PFSK-1 (cell line): ENCODE measurements around the gene HMX1.

ENCODE experiments used
- FOXP2 ChIP-seq: optimal IDR thresholded peaks from 2 replicates; pipeline ENCODE3; 2011; ENCODE audit warnings: borderline replicate concordance, control low read depth, inconsistent platforms; ENCODE audit not compliant: insufficient read depth; ENCODE audit errors: extremely low read length, extremely low read depth
- POLR2AphosphoS5 ChIP-seq: IDR thresholded peaks from 2 replicates; pipeline ENCODE4 v1.6.1; 2012; ENCODE audit warnings: low read depth, mild to moderate bottlenecking, control low read depth, low read length, moderate library complexity
- REST ChIP-seq, 2 experiments: IDR thresholded peaks; 2 replicates each; pipeline versions ENCODE4 v1.6.1 to v1.8.0; 2011 to 2012; ENCODE audit warnings: low read depth in 2 of 2, low read length in 2 of 2, control low read depth in 1 of 2, inconsistent platforms in 1 of 2, mild to moderate bottlenecking in 1 of 2, moderate library complexity in 1 of 2; ENCODE audit not compliant: insufficient read depth in 1 of 2
- SIN3A ChIP-seq: IDR thresholded peaks from 2 replicates; pipeline ENCODE4 v1.6.1; 2012; ENCODE audit warnings: mild to moderate bottlenecking, low read length, moderate library complexity, borderline replicate concordance; ENCODE audit not compliant: insufficient read depth
- TAF1 ChIP-seq: IDR thresholded peaks from 2 replicates; pipeline ENCODE4 v1.6.1; 2012; ENCODE audit warnings: low read length, control low read depth, borderline replicate concordance; ENCODE audit not compliant: insufficient read depth

Gene HMX1

GRCh38 chr4:8820178-8821102, 51.2 kb downstream of the HMX1 start:
- TF ChIP-seq POLR2AphosphoS5 (no peak), SIN3A (no peak), TAF1 (no peak), FOXP2 (no peak), REST (IDR thresholded peaks at IDR 0.05; ENCODE audit: insufficient read depth in 1 of 2, low read depth in 2 of 2, low read length in 2 of 2) (no peak)

- TF ChIP-seq POLR2AphosphoS5 (no peak), TAF1 (no peak), SIN3A (no peak), FOXP2 (no peak), REST (IDR thresholded peaks at IDR 0.05; ENCODE audit: insufficient read depth in 1 of 2, low read depth in 2 of 2, low read length in 2 of 2) (no peak)
Measured at GRCh38 chr4:8819473-8820177, 52.0 kb downstream of the HMX1 start.

GRCh38 chr4:8819019-8819418, 52.6 kb downstream of the HMX1 start:
- TF ChIP-seq TAF1, result no peak
- TF ChIP-seq SIN3A, result no peak
- no peak for TF ChIP-seq POLR2AphosphoS5
- TF ChIP-seq FOXP2, result no peak
- TF ChIP-seq REST (IDR thresholded peaks at IDR 0.05; ENCODE audit: insufficient read depth in 1 of 2, low read depth in 2 of 2, low read length in 2 of 2), result no peak

- no peak for TF ChIP-seq POLR2AphosphoS5
- TF ChIP-seq REST (IDR thresholded peaks at IDR 0.05; ENCODE audit: insufficient read depth in 1 of 2, low read depth in 2 of 2, low read length in 2 of 2), result no peak
Measured at GRCh38 chr4:8818063-8818881, 53.4 kb downstream of the HMX1 start.
